A549 (cell line): Measurements from ENCODE around the gene FAM171A1.

Experiments used
- BHLHE40 ChIP-seq: IDR thresholded peaks from 2 replicates; pipeline ENCODE4 v1.6.1; 2012; ENCODE audit warnings: low read depth, low read length, inconsistent platforms
- CTCF ChIP-seq: fragments of >200 bp; sonication (Bioruptor Twin); formaldehyde crosslinking; IDR thresholded peaks from 3 replicates; pipeline ENCODE4 v1.5.1; 2016
- JUNB ChIP-seq: fragments of >200 bp; sonication (Bioruptor Twin); formaldehyde crosslinking; IDR thresholded peaks from 2 replicates; pipeline ENCODE4 v1.6.1; 2016
- MAFK ChIP-seq: fragments of 450-650 bp; IDR thresholded peaks from 2 replicates; pipeline ENCODE4 v1.6.1; 2014; ENCODE audit not compliant: partially characterized antibody
- NR3C1 ChIP-seq: fragments of >200 bp; sonication (Bioruptor Twin); formaldehyde crosslinking; IDR thresholded peaks from 3 replicates; pipeline ENCODE4 v1.6.1; 2017
- POLR2A ChIP-seq: IDR thresholded peaks from 2 replicates; pipeline ENCODE4 v1.6.1; 2012; ENCODE audit warnings: mild to moderate bottlenecking, low read length
- USF2 ChIP-seq: fragments of 450-650 bp; IDR thresholded peaks from 2 replicates; pipeline ENCODE4 v1.6.1; 2014; ENCODE audit warnings: antibody characterized with exemption

- no peak for TF ChIP-seq CTCF
- no peak for TF ChIP-seq MAFK
- no peak for TF ChIP-seq USF2
- TF ChIP-seq POLR2A, result no peak
- TF ChIP-seq BHLHE40, result no peak
- no peak for TF ChIP-seq JUNB
- TF ChIP-seq NR3C1, result no peak
Observed at GRCh38 chr10:15351099-15351820, 19.8 kb downstream of the FAM171A1 start.
